ENCODE data around the gene TOGARAM1. TPM values are rescaled to one million over a fixed set of nuclear protein-coding genes. Genes with fewer than 3 reads are reported as not detected.

Gene TOGARAM1
- total RNA-seq, 4 donors from 2014 or later, result 13.7 to 37.2 (median 25.3) TPM

- no peaks in the 10 kb centered on the region for H3K27me3 ChIP-seq
- H3K36me3 ChIP-seq, result peaks cover 0 to 27% (median 0%) of the 10 kb centered on the region in 3 donors
- TF ChIP-seq CTCF (IDR thresholded peaks at IDR 0.05), result no peak
- TF ChIP-seq POLR2A (IDR thresholded peaks at IDR 0.05), result no peak
- DNase-seq, result no peak
- H3K4me3 ChIP-seq, result no peak overlapping the region
- H3K9me3 ChIP-seq, result no peaks in the 10 kb centered on the region
- H3K4me1 ChIP-seq, result no peaks in the 10 kb centered on the region
- H3K27ac ChIP-seq, result no peak overlapping the region
Measured at GRCh38 chr14:45057349-45057748, 95.4 kb downstream of the TOGARAM1 start.

DNA sequence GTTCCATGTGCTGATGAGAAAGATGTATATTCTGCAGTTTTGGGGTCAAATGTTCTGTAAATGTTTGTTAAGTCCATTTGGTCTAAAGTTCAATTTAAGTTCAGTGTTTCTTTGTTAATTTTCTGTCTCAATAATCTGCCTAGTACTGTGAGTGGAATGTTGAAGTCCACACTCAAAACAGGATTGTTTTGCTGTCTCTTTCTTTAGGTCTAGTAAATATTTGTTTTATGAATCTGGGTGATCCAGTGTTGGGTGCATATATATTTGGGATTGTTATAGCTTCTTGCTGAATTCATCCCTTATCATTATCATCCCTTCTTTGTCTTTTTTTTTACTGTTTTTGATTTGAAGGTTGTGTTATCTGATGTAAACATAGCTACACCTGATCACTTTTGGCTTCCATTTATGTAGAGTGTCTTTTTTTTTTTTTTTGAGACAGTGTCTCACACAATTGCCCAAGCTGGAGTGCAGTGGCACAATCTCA is 95.9 kb downstream of the TOGARAM1 start:
- Histone ChIP-seq H3K4me3 (no peak overlapping the region), H3K9me3 (no peaks in the 10 kb centered on the region), H3K27me3 (no peaks in the 10 kb centered on the region), H3K27ac (no peak overlapping the region), H3K4me1 (no peaks in the 10 kb centered on the region), H3K36me3 (peaks cover 0 to 21% (median 0%) of the 10 kb centered on the region in 3 donors)
- no peak for TF ChIP-seq POLR2A (IDR thresholded peaks at IDR 0.05)
- no peak for TF ChIP-seq CTCF (IDR thresholded peaks at IDR 0.05)
- no peak for DNase-seq

DNA sequence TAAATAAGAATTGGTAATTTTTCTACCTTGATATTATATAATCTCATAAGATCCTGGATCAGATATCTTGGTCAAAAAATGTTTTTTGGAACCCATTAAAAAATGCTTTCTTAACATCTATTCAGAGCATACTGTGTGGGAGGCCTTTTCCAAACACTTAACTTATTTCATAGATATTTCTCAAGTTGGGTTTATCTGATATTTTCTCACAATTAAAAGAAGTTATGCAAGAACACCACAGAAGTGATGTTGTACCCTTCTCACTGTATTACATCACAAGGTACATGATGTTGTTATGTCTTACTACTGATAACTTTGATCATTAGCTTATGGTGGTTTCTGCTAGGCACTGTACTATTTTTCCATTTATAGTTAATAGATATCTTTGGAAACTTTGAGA is 98.6 kb downstream of the TOGARAM1 start:
- Histone ChIP-seq H3K4me1 (no peaks in the 10 kb centered on the region), H3K36me3 (no peaks in the 10 kb centered on the region), H3K27ac (no peak overlapping the region), H3K27me3 (no peaks in the 10 kb centered on the region), H3K9me3 (no peaks in the 10 kb centered on the region), H3K4me3 (no peak overlapping the region)
- DNase-seq, result no peak
- TF ChIP-seq CTCF (IDR thresholded peaks at IDR 0.05) (no peak), POLR2A (IDR thresholded peaks at IDR 0.05) (no peak)

- Histone ChIP-seq H3K36me3 (no peaks in the 10 kb centered on the region), H3K4me3 (no peak overlapping the region), H3K9me3 (no peaks in the 10 kb centered on the region), H3K27me3 (no peaks in the 10 kb centered on the region), H3K4me1 (no peaks in the 10 kb centered on the region), H3K27ac (no peak overlapping the region)
- no peak for DNase-seq
- no peak for TF ChIP-seq POLR2A (IDR thresholded peaks at IDR 0.05)
- no peak for TF ChIP-seq CTCF (IDR thresholded peaks at IDR 0.05)
Measured at GRCh38 chr14:45065540-45065939, 103.5 kb downstream of the TOGARAM1 start.

DNA sequence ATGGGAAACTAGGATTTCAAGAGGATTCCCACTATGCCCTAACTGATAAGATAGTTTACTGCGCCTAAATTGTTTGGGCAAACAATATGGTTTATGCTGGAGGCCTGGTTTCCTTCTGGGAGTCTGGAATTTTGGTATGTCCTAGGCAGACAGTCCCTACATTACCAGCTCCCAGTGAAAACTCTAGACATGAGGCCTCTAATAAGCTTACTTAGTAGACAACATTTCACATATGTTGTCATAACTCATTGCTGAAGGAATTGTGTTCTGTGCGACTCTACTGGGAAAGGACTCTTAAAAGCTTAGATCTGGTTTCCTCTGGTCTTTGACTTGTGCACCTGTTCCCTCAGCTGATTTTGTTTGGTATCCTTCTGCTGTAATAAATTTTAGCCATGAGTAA is 104.0 kb downstream of the TOGARAM1 start:
- no peaks in the 10 kb centered on the region for H3K27me3 ChIP-seq
- H3K4me3 ChIP-seq, result no peak overlapping the region
- H3K36me3 ChIP-seq, result no peaks in the 10 kb centered on the region
- H3K9me3 ChIP-seq, result no peaks in the 10 kb centered on the region
- H3K27ac ChIP-seq, result no peak overlapping the region
- TF ChIP-seq POLR2A (IDR thresholded peaks at IDR 0.05) (no peak), CTCF (IDR thresholded peaks at IDR 0.05) (no peak)
- no peak for DNase-seq
- no peaks in the 10 kb centered on the region for H3K4me1 ChIP-seq

DNA sequence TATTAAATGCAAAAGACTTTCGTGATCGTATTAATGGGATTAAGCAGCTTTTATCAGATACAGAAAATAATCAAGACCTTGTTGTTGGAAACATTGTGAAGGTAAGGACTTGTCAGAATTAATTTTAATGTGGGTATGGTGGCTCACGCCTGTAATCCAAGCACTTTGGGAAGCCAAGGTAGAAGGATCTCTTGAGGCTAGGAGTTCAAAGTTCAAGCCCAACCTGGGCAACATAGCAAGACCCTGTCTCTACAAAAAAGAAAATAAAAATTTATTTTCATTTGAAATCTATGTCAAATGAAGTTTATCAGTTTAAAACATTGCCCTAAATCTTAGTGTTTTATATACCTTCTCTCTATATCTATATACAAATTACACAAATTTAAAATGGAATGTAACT is 104.7 kb downstream of the TOGARAM1 start:
- H3K4me3 ChIP-seq, result no peak overlapping the region
- no peaks in the 10 kb centered on the region for H3K36me3 ChIP-seq
- no peaks in the 10 kb centered on the region for H3K4me1 ChIP-seq
- no peak for TF ChIP-seq CTCF (IDR thresholded peaks at IDR 0.05)
- no peak for TF ChIP-seq POLR2A (IDR thresholded peaks at IDR 0.05)
- DNase-seq, result no peak
- no peaks in the 10 kb centered on the region for H3K9me3 ChIP-seq
- no peaks in the 10 kb centered on the region for H3K27me3 ChIP-seq
- no peak overlapping the region for H3K27ac ChIP-seq

Data from Peyer's patch (tissue), 4 donors.